Erythroblast (primary cell): ENCODE data around the gene ADAM17.

Experiments
- GATA1 ChIP-seq: IDR thresholded peaks from 2 replicates; pipeline ENCODE4 v1.6.1; 2011; ENCODE audit warnings: low read depth, mild to moderate bottlenecking, control low read depth, low read length, moderate library complexity
- POLR2A ChIP-seq: IDR thresholded peaks from 2 replicates; pipeline ENCODE4 v1.6.1; 2011; ENCODE audit warnings: mild to moderate bottlenecking, low read length

DNA sequence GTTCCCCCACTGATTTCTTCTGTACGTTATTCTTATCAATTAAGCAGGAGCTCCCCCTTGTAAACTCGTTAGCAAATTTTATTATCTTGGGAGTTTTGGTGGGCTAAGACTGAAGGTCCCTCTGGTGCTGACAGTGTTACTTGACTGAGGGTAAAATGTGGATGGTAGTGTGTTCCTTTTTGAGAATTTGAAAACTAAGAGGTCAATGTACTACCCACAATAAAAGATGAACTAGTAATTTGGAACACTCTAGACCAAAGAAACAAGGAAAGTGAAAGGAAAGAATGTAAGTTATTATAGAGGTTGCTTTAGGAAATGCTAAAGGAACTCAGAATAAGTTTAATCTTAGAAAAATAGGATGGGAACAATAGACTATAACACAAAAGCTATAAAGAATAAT, 40.1 kb upstream of the ADAM17 start:
- TF ChIP-seq POLR2A = no peak
- no peak for TF ChIP-seq GATA1
